ENCODE data around the gene HBE1. TPM values are rescaled to one million over a fixed set of nuclear protein-coding genes. Genes with fewer than 3 reads are reported as not detected.

Gene HBE1
- total and polyA plus RNA-seq, 5 donors from 2014 or later = not detected

DNA sequence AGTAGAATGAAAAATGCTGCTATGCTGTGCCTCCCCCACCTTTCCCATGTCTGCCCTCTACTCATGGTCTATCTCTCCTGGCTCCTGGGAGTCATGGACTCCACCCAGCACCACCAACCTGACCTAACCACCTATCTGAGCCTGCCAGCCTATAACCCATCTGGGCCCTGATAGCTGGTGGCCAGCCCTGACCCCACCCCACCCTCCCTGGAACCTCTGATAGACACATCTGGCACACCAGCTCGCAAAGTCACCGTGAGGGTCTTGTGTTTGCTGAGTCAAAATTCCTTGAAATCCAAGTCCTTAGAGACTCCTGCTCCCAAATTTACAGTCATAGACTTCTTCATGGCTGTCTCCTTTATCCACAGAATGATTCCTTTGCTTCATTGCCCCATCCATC, 14.9 kb upstream of the HBE1 start:
- Histone ChIP-seq H3K9me3 (ENCODE audit: control insufficient read depth in 2 of 2, low read length in 2 of 2) (no peaks in the 10 kb centered on the region), H3K36me3 (ENCODE audit: control insufficient read depth, insufficient read depth, low read length) (no peaks in the 10 kb centered on the region), H3K4me3 (ENCODE audit: low read depth, low read length) (no peak overlapping the region), H3K27ac (ENCODE audit: insufficient read depth, low read length, poor library complexity, severe bottlenecking) (no peak overlapping the region), H3K27me3 (ENCODE audit: control insufficient read depth, insufficient read depth, low read length) (no peaks in the 10 kb centered on the region), H3K4me1 (ENCODE audit: control insufficient read depth, insufficient read depth, low read length, poor library complexity, severe bottlenecking) (no peaks in the 10 kb centered on the region)
- Mint-ChIP-seq H3K36me3 (no peaks in the 10 kb centered on the region), H3K27me3 (peaks cover 5% of the 10 kb centered on the region), H3K9me3 (peaks cover 0 to 1% (median 0%) of the 10 kb centered on the region in 7 donors), H3K27ac (no peak overlapping the region), H3K4me1 (no peaks in the 10 kb centered on the region), H3K4me3 (no peak overlapping the region)
- no peak for DNase-seq
- no peak for ATAC-seq (ENCODE audit: low read depth in 2 of 2)

DNA sequence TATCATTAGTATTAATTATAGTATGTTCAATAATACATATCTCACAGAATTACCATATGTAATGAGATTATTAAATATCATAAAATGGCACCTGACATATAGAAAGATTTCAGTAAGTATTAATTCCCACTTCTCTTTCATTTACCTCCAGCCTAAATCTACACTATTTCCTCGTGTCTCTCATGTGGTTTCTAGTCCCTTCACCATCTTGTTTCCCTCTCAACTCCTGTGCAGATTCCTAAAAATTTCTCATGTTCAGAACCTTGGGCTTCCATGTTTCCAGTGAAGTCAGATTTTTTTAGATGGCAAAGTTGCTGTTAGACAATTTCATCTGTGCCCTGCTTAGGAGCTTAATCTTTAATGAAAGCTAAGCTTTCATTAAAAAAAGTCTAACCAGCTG, 14.1 kb upstream of the HBE1 start:
- Mint-ChIP-seq H3K4me3 (no peak overlapping the region), H3K9me3 (peaks cover 0 to 1% (median 0%) of the 10 kb centered on the region in 7 donors), H3K36me3 (no peaks in the 10 kb centered on the region), H3K4me1 (no peaks in the 10 kb centered on the region), H3K27me3 (peaks cover 5% of the 10 kb centered on the region), H3K27ac (no peak overlapping the region)
- no peak overlapping the region for H3K4me3 ChIP-seq (ENCODE audit: low read depth, low read length)
- no peaks in the 10 kb centered on the region for H3K4me1 ChIP-seq (ENCODE audit: control insufficient read depth, insufficient read depth, low read length, poor library complexity, severe bottlenecking)
- no peaks in the 10 kb centered on the region for H3K9me3 ChIP-seq (ENCODE audit: control insufficient read depth in 2 of 2, low read length in 2 of 2)
- no peak overlapping the region for H3K27ac ChIP-seq (ENCODE audit: insufficient read depth, low read length, poor library complexity, severe bottlenecking)
- no peaks in the 10 kb centered on the region for H3K36me3 ChIP-seq (ENCODE audit: control insufficient read depth, insufficient read depth, low read length)
- DNase-seq (no peak), ATAC-seq (ENCODE audit: low read depth in 2 of 2) (no peak)
- no peaks in the 10 kb centered on the region for H3K27me3 ChIP-seq (ENCODE audit: control insufficient read depth, insufficient read depth, low read length)

DNA sequence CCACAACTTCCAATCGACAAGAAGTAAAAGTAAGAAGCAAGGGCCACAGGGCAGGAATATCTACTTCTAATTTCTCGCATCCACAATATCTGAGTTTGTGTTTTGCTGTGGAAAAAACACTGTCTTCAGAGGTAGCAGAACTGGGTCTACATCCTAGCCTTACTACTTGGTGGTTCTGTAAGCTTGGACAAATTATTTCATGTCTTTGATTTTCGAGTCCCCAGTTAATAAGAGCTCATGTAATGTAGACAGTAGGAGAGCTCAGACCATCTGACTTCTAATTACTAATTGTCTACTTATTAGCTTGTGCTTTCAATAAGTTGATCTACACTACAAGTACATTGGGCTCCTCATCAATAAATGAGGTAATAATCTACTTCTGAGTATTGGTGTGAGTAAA, 13.3 kb upstream of the HBE1 start:
- no peak for ATAC-seq (ENCODE audit: low read depth in 2 of 2)
- H3K4me3 Mint-ChIP-seq = no peak overlapping the region

DNA sequence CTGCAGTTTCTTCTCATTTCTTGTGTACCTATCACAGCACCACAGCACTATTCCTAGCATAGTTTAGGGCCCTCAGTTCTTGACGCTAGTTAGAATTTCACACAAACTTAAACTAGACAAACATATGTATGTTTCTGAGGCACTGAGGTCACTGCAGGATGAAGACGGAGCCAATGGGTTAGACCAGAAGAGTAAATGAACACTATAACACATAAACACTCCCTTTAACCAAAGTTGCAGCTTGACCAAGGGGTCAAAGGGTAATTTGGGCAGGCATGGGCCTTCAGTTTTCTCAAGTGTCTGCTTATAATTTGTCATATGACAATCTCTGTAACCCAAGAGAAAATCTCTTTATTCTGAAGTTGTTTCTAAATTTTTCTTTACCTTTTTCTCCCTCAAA, 12.9 kb upstream of the HBE1 start:
- DNase-seq (no peak), ATAC-seq (ENCODE audit: low read depth in 2 of 2) (no peak)
- peaks cover 0 to 1% (median 0%) of the 10 kb centered on the region in 7 donors for H3K9me3 Mint-ChIP-seq
- no peak overlapping the region for H3K4me3 ChIP-seq (ENCODE audit: low read depth, low read length)
- H3K27me3 ChIP-seq (ENCODE audit: control insufficient read depth, insufficient read depth, low read length) = no peaks in the 10 kb centered on the region
- no peaks in the 10 kb centered on the region for H3K36me3 ChIP-seq (ENCODE audit: control insufficient read depth, insufficient read depth, low read length)
- H3K4me3 Mint-ChIP-seq = no peak overlapping the region
- no peaks in the 10 kb centered on the region for H3K4me1 Mint-ChIP-seq
- peaks cover 5% of the 10 kb centered on the region for H3K27me3 Mint-ChIP-seq
- H3K9me3 ChIP-seq (ENCODE audit: control insufficient read depth in 2 of 2, low read length in 2 of 2) = no peaks in the 10 kb centered on the region
- no peaks in the 10 kb centered on the region for H3K36me3 Mint-ChIP-seq
- no peak overlapping the region for H3K27ac ChIP-seq (ENCODE audit: insufficient read depth, low read length, poor library complexity, severe bottlenecking)
- no peaks in the 10 kb centered on the region for H3K4me1 ChIP-seq (ENCODE audit: control insufficient read depth, insufficient read depth, low read length, poor library complexity, severe bottlenecking)
- no peak overlapping the region for H3K27ac Mint-ChIP-seq

More for the DNA sequence above, 13.3 kb upstream of the HBE1 start:
- no peak for DNase-seq
- no peak overlapping the region for H3K27ac ChIP-seq (ENCODE audit: insufficient read depth, low read length, poor library complexity, severe bottlenecking)
- H3K4me1 Mint-ChIP-seq = no peaks in the 10 kb centered on the region
- H3K9me3 ChIP-seq (ENCODE audit: control insufficient read depth in 2 of 2, low read length in 2 of 2) = no peaks in the 10 kb centered on the region
- no peak overlapping the region for H3K27ac Mint-ChIP-seq
- H3K4me1 ChIP-seq (ENCODE audit: control insufficient read depth, insufficient read depth, low read length, poor library complexity, severe bottlenecking) = no peaks in the 10 kb centered on the region
- H3K27me3 Mint-ChIP-seq = peaks cover 5% of the 10 kb centered on the region
- H3K9me3 Mint-ChIP-seq = peaks cover 0 to 1% (median 0%) of the 10 kb centered on the region in 7 donors
- no peaks in the 10 kb centered on the region for H3K27me3 ChIP-seq (ENCODE audit: control insufficient read depth, insufficient read depth, low read length)
- no peaks in the 10 kb centered on the region for H3K36me3 ChIP-seq (ENCODE audit: control insufficient read depth, insufficient read depth, low read length)
- no peaks in the 10 kb centered on the region for H3K36me3 Mint-ChIP-seq
- no peak overlapping the region for H3K4me3 ChIP-seq (ENCODE audit: low read depth, low read length)

DNA sequence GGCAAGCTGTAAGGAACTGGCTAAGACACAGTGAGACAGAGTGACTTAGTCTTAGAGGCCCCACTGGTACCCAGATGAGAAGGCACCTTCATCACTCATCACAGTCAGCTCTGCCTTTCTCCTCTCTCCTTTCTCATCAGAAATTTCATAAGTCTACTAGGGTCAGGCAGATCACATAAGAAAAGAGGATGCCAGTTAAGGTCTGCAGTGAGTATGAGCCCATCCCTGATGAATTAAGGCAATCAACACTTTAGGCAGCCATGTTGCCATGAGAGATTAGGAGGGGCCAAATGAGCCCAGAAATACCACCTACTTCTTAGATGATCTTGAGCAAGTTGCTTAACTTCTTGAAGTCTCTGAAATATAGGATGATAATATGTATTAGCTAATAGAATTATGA, 11.9 kb upstream of the HBE1 start:
- Mint-ChIP-seq H3K36me3 (no peaks in the 10 kb centered on the region), H3K27ac (no peak overlapping the region), H3K4me1 (no peaks in the 10 kb centered on the region), H3K4me3 (no peak overlapping the region), H3K9me3 (peaks cover 0 to 1% (median 0%) of the 10 kb centered on the region in 7 donors), H3K27me3 (peaks cover 5% of the 10 kb centered on the region)
- no peaks in the 10 kb centered on the region for H3K9me3 ChIP-seq (ENCODE audit: control insufficient read depth in 2 of 2, low read length in 2 of 2)
- H3K27me3 ChIP-seq (ENCODE audit: control insufficient read depth, insufficient read depth, low read length) = no peaks in the 10 kb centered on the region
- no peaks in the 10 kb centered on the region for H3K4me1 ChIP-seq (ENCODE audit: control insufficient read depth, insufficient read depth, low read length, poor library complexity, severe bottlenecking)
- no peak for DNase-seq
- no peak for ATAC-seq (ENCODE audit: low read depth in 2 of 2)
- no peak overlapping the region for H3K4me3 ChIP-seq (ENCODE audit: low read depth, low read length)
- no peaks in the 10 kb centered on the region for H3K36me3 ChIP-seq (ENCODE audit: control insufficient read depth, insufficient read depth, low read length)
- H3K27ac ChIP-seq (ENCODE audit: insufficient read depth, low read length, poor library complexity, severe bottlenecking) = no peak overlapping the region

DNA sequence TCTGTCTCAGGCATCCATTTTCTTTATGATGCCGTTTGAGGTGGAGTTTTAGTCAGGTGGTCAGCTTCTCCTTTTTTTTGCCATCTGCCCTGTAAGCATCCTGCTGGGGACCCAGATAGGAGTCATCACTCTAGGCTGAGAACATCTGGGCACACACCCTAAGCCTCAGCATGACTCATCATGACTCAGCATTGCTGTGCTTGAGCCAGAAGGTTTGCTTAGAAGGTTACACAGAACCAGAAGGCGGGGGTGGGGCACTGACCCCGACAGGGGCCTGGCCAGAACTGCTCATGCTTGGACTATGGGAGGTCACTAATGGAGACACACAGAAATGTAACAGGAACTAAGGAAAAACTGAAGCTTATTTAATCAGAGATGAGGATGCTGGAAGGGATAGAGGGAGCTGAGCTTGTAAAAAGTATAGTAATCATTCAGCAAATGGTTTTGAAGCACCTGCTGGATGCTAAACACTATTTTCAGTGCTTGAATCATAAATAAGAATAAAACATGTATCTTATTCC, 10.9 kb upstream of the HBE1 start:
- H3K36me3 Mint-ChIP-seq = no peaks in the 10 kb centered on the region
- peak in 1 of 2 donors; percentile 44 for ATAC-seq (ENCODE audit: low read depth in 2 of 2)
- Histone ChIP-seq H3K36me3 (ENCODE audit: control insufficient read depth, insufficient read depth, low read length) (no peaks in the 10 kb centered on the region), H3K27ac (ENCODE audit: insufficient read depth, low read length, poor library complexity, severe bottlenecking) (no peak overlapping the region), H3K27me3 (ENCODE audit: control insufficient read depth, insufficient read depth, low read length) (no peaks in the 10 kb centered on the region), H3K4me3 (ENCODE audit: low read depth, low read length) (no peak overlapping the region), H3K9me3 (ENCODE audit: control insufficient read depth in 2 of 2, low read length in 2 of 2) (no peaks in the 10 kb centered on the region), H3K4me1 (ENCODE audit: control insufficient read depth, insufficient read depth, low read length, poor library complexity, severe bottlenecking) (no peaks in the 10 kb centered on the region)
- H3K4me3 Mint-ChIP-seq = no peak overlapping the region
- DNase-seq = peak in 1 of 3 donors; percentile 53
- no peaks in the 10 kb centered on the region for H3K4me1 Mint-ChIP-seq
- H3K9me3 Mint-ChIP-seq = peaks cover 0 to 1% (median 0%) of the 10 kb centered on the region in 7 donors
- peaks cover 5% of the 10 kb centered on the region for H3K27me3 Mint-ChIP-seq
- no peak overlapping the region for H3K27ac Mint-ChIP-seq

DNA sequence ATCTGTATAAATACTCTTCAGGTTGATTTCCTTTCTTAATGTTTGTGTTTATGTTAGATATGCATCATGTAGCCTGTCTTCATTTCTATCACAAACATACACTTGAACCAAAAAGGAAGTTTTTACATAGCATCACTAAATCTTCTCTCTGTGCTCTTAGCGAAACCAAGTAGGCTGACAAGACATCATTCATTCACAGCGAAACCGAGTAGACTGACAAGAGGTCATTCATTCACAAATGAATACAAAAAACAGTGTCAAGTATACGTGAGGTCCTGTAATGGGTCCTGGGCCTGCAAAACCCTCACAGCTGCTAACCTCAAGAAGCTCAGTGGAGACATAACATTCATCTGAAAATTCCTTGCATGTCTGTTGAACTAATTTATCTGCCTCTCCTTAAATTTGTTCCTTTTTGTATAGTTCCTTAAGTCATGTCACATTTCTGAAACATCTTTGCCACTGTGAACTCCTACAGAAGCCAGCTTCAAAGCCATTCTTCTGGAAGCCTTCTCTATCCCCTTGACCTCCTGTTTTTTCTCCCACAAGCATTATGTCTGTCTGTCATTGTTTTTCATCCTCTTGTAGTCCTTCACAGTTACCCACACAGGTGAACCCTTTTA, 9.8 kb upstream of the HBE1 start:
- no peaks in the 10 kb centered on the region for H3K36me3 Mint-ChIP-seq
- H3K9me3 ChIP-seq (ENCODE audit: control insufficient read depth in 2 of 2, low read length in 2 of 2) = no peaks in the 10 kb centered on the region
- no peaks in the 10 kb centered on the region for H3K27me3 ChIP-seq (ENCODE audit: control insufficient read depth, insufficient read depth, low read length)
- no peaks in the 10 kb centered on the region for H3K4me1 ChIP-seq (ENCODE audit: control insufficient read depth, insufficient read depth, low read length, poor library complexity, severe bottlenecking)
- no peak for DNase-seq
- no peaks in the 10 kb centered on the region for H3K27me3 Mint-ChIP-seq
- no peak overlapping the region for H3K4me3 ChIP-seq (ENCODE audit: low read depth, low read length)
- no peaks in the 10 kb centered on the region for H3K36me3 ChIP-seq (ENCODE audit: control insufficient read depth, insufficient read depth, low read length)
- no peak overlapping the region for H3K4me3 Mint-ChIP-seq
- ATAC-seq (ENCODE audit: low read depth in 2 of 2) = no peak
- peaks cover 0 to 1% (median 0%) of the 10 kb centered on the region in 7 donors for H3K9me3 Mint-ChIP-seq
- no peak overlapping the region for H3K27ac ChIP-seq (ENCODE audit: insufficient read depth, low read length, poor library complexity, severe bottlenecking)
- H3K4me1 Mint-ChIP-seq = no peaks in the 10 kb centered on the region
- H3K27ac Mint-ChIP-seq = no peak overlapping the region

DNA sequence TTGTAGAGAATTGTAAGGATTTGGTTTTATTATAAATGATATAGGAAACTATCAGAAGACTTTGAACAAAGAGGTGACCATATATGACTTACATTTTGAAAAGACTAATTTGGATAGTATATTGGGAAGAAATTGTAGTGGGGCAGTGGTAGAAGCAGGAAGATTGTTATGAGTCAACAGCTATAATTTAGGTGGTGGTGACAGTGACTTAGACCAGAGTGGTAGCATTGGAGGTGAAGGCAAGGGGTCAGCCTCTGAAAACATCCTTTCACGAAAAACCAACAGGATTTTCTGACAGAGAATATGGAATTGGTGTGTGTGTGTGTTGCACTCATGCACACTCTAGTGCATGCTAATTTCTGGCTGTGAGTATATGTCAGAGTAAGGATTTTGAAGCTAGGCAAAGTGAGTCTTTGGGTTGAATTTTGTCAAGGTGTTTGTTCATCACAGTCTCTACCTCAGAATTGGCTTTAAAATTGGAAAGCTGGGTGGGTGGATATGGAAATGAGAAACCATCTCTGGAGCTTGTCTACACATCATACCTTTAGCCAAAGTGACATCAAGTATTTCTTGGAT, 8.2 kb upstream of the HBE1 start:
- no peaks in the 10 kb centered on the region for H3K36me3 ChIP-seq (ENCODE audit: control insufficient read depth, insufficient read depth, low read length)
- no peak for DNase-seq
- H3K27ac Mint-ChIP-seq = no peak overlapping the region
- no peak overlapping the region for H3K4me3 Mint-ChIP-seq
- no peaks in the 10 kb centered on the region for H3K27me3 ChIP-seq (ENCODE audit: control insufficient read depth, insufficient read depth, low read length)
- no peak overlapping the region for H3K27ac ChIP-seq (ENCODE audit: insufficient read depth, low read length, poor library complexity, severe bottlenecking)
- H3K9me3 Mint-ChIP-seq = no peaks in the 10 kb centered on the region
- H3K4me3 ChIP-seq (ENCODE audit: low read depth, low read length) = no peak overlapping the region
- no peaks in the 10 kb centered on the region for H3K9me3 ChIP-seq (ENCODE audit: control insufficient read depth in 2 of 2, low read length in 2 of 2)
- no peaks in the 10 kb centered on the region for H3K27me3 Mint-ChIP-seq
- H3K4me1 ChIP-seq (ENCODE audit: control insufficient read depth, insufficient read depth, low read length, poor library complexity, severe bottlenecking) = no peaks in the 10 kb centered on the region
- H3K4me1 Mint-ChIP-seq = no peaks in the 10 kb centered on the region
- no peaks in the 10 kb centered on the region for H3K36me3 Mint-ChIP-seq
- no peak for ATAC-seq (ENCODE audit: low read depth in 2 of 2)

All from CD4-positive, CD25-positive, alpha-beta regulatory T cell (primary cell).